MCF 10A (cell line): Measurements from ENCODE around the gene PMF1. TPM values are rescaled to one million over a fixed set of nuclear protein-coding genes. Genes with fewer than 3 reads are reported as not detected.

Experiments used
- BruUV-seq: library from RNA; stranded (reverse); fragments of 400-500 nt; replicated peaks from 2 replicates; lab custom pipeline; 2021; lab: Mats Ljungman, UMichigan
- CTCF ChIA-PET: fragments of 300-600 bp; sonication (Branson Sonifier 250); formaldehyde crosslinking; extraction: SDS; loops from one replicate; lab custom pipeline; 2021; ENCODE audit warnings: antibody characterized with exemption, inconsistent platforms; lab: Yijun Ruan, JAX
- POLR2A ChIA-PET: fragments of 300-600, 350-650 bp; sonication (Branson Sonifier 250); formaldehyde crosslinking; extraction: SDS; loops from one replicate; lab custom pipeline; 2020; ENCODE audit warnings: antibody characterized with exemption, inconsistent platforms; lab: Yijun Ruan, JAX
- DNase-seq: peaks from one replicate; pipeline ENCODE4 v3.0.0-alpha.2; 2018; ENCODE audit not compliant: unreplicated experiment
- H3K27ac Mint-ChIP-seq: one replicate; pipeline ENCODE4 v1.8.0; 2022; ENCODE audit warnings: mild to moderate bottlenecking, low read depth, mixed read lengths; ENCODE audit not compliant: unreplicated experiment
- H3K27me3 Mint-ChIP-seq: one replicate; pipeline ENCODE4 v1.8.0; 2022; ENCODE audit warnings: mixed read lengths; ENCODE audit not compliant: insufficient read depth, unreplicated experiment
- H3K36me3 Mint-ChIP-seq: one replicate; pipeline ENCODE4 v1.8.0; 2022; ENCODE audit warnings: mild to moderate bottlenecking, moderate library complexity, mixed read lengths; ENCODE audit not compliant: insufficient read depth, unreplicated experiment
- H3K4me1 Mint-ChIP-seq: one replicate; pipeline ENCODE4 v1.8.0; 2022; ENCODE audit warnings: mixed read lengths; ENCODE audit not compliant: insufficient read depth, unreplicated experiment
- H3K4me3 Mint-ChIP-seq: one replicate; pipeline ENCODE4 v1.8.0; 2022; ENCODE audit warnings: mild to moderate bottlenecking, moderate library complexity, mixed read lengths; ENCODE audit not compliant: unreplicated experiment
- H3K9me3 Mint-ChIP-seq: one replicate; pipeline ENCODE4 v1.8.0; 2022; ENCODE audit warnings: mixed read lengths; ENCODE audit not compliant: unreplicated experiment
- intact Hi-C: fragments of 100-400 bp; cut with micrococcal nuclease; formaldehyde crosslinking; loops from 2 replicates; pipeline ENCODE4 v1.14.1; 2022
- total RNA-seq: library from RNA; stranded (reverse); gene quantifications from 2 replicates; pipeline ENCODE4 v1.2.3, GENCODE V29; 2022
- TF ChIP-seq, protein P1 (sequence below): fragments of 200-600 bp; IDR thresholded peaks from one replicate; pipeline ENCODE4 v1.8.0; 2022; ENCODE audit warnings: antibody characterized with exemption, mild to moderate bottlenecking; ENCODE audit not compliant: unreplicated experiment

PMF1 gene
- total RNA-seq, 1 experiment from 2014 or later, result 77.7 TPM

DNA sequence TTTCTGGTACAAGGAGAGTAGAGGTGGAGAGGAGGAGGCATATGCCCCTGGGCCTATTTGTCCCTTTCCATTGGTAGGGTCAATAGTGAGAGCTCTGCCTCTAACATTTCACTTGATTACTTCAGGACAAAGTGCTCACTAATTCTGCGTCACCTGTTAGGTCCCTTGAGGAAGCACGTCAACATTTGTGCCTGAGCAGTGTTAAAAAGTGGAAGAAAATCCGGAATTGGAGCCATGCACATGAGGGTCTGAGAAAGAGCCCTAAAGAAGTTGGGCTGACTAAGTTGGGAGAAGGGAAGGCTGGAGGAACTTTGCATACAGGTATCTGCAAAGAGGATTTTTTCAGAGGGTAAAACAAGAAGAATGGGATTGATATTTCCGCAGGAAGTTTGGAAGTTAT is 17.0 kb upstream of the PMF1 start:
- TF ChIP-seq, protein P1, sequence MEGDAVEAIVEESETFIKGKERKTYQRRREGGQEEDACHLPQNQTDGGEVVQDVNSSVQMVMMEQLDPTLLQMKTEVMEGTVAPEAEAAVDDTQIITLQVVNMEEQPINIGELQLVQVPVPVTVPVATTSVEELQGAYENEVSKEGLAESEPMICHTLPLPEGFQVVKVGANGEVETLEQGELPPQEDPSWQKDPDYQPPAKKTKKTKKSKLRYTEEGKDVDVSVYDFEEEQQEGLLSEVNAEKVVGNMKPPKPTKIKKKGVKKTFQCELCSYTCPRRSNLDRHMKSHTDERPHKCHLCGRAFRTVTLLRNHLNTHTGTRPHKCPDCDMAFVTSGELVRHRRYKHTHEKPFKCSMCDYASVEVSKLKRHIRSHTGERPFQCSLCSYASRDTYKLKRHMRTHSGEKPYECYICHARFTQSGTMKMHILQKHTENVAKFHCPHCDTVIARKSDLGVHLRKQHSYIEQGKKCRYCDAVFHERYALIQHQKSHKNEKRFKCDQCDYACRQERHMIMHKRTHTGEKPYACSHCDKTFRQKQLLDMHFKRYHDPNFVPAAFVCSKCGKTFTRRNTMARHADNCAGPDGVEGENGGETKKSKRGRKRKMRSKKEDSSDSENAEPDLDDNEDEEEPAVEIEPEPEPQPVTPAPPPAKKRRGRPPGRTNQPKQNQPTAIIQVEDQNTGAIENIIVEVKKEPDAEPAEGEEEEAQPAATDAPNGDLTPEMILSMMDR, result no peak
- no peak for DNase-seq
- no TSS peak for BruUV-seq
- Mint-ChIP-seq H3K27ac (no peak overlapping the region), H3K36me3 (peaks cover 13% of the 10 kb centered on the region), H3K27me3 (no peaks in the 10 kb centered on the region), H3K4me1 (peaks cover 16% of the 10 kb centered on the region), H3K4me3 (peak overlapping the region; percentile 23), H3K9me3 (no peaks in the 10 kb centered on the region)
- intact Hi-C loops, result no loop called here
- POLR2A ChIA-PET, result interaction anchor here (1.0 to 8.8 kb wide), 4 partner anchors 17 to 573 kb away, joined by 3 to 131 read pairs (median 16); partner anchors contain the start of genes PMF1, SMG5 and TMEM79
- CTCF ChIA-PET, result interaction anchor here (0.6 to 3.0 kb wide), 3 partner anchors 16 to 124 kb away, joined by 3 to 9 read pairs (median 4); partner anchors contain the start of gene PMF1

DNA sequence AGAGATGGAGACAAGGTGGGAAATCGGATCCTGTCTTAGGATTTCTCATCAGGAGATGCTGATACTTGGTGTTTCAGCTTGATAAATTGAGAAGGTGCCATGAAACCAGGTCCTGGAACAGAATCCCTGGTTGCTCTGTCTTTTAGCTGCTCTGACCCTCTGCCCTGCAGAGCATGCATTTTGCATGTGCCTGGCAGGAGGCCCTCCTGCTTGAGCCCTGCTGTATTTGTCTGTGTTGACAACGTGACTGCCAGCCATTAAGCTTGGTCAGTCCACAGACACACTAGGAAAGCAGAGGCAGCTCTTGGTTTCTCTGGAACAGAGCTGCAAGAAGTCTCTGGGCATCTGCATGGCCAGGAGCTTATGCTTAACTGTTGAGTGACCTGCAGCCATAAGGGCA is 16.4 kb upstream of the PMF1 start:
- no TSS peak for BruUV-seq
- no peak overlapping the region for H3K27ac Mint-ChIP-seq

DNA sequence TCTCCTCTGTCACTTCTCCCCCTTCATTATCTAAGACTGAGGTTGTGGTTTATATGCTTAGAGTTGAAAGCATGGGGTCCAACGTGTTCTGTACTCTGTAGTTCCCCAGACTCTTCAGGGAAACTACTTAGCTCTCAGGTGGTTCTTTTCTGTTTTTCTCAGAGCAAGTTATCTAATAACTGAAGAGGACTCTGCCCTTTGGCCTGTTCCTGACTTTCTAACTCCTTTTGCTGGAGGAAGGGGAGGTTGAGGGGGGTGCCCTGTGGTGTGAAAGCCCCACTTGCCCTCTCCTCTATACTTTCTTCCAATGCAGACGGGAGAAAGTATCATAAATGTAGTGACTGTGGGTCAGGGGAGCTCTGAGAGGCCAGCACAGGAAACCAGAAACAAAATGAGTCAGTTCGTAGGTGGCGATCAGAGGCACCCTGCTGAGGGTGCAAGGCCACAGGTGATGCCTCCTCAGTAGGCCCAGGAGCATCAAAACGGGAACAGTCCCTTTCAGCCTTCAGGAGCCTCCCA is 13.9 kb upstream of the PMF1 start:
- ChIA-PET CTCF (interaction anchor here (0.8 to 1.2 kb wide), 5 partner anchors 15 to 92 kb away, joined by 3 to 7 read pairs (median 5); no protein-coding TSS in a partner anchor), POLR2A (interaction anchor here (0.6 to 1.7 kb wide), 2 partner anchors 14 to 59 kb away, joined by 3 to 7 read pairs; partner anchors contain the start of gene PMF1)
- no TSS peak for BruUV-seq
- Mint-ChIP-seq H3K9me3 (no peaks in the 10 kb centered on the region), H3K27me3 (no peaks in the 10 kb centered on the region), H3K36me3 (peaks cover 9% of the 10 kb centered on the region), H3K27ac (no peak overlapping the region), H3K4me1 (peaks cover 7% of the 10 kb centered on the region), H3K4me3 (no peak overlapping the region)
- DNase-seq, result no peak
- TF ChIP-seq, protein P1, result no peak
- intact Hi-C loops, result no loop called here

More for the DNA sequence above, 16.4 kb upstream of the PMF1 start:
- intact Hi-C loops, result no loop called here
- Mint-ChIP-seq H3K27me3 (no peaks in the 10 kb centered on the region), H3K36me3 (peaks cover 13% of the 10 kb centered on the region), H3K4me3 (no peak overlapping the region), H3K9me3 (no peaks in the 10 kb centered on the region), H3K4me1 (peaks cover 16% of the 10 kb centered on the region)
- ChIA-PET CTCF (interaction anchor here (0.7 to 3.0 kb wide), 5 partner anchors 15 to 123 kb away, joined by 3 to 9 read pairs (median 4); partner anchors contain the start of gene PMF1), POLR2A (interaction anchor here (0.6 to 8.8 kb wide), 3 partner anchors 17 to 572 kb away, joined by 3 to 131 read pairs (median 5); partner anchors contain the start of gene PMF1)
- TF ChIP-seq, protein P1, result no peak
- no peak for DNase-seq

DNA sequence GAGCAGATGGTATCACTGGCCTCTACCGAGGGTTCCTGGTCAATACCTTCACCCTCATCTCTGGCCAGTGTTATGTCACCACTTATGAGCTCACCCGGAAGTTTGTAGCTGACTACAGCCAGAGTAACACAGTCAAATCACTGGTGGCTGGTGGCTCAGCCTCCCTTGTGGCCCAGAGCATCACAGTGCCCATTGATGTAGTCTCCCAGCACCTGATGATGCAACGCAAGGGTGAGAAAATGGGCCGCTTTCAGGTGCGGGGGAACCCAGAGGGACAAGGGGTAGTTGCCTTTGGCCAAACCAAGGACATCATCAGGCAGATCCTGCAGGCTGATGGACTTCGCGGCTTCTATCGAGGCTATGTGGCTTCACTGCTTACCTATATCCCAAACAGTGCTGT is 12.8 kb upstream of the PMF1 start:
- intact Hi-C loops, result no loop called here
- Mint-ChIP-seq H3K27me3 (no peaks in the 10 kb centered on the region), H3K4me3 (no peak overlapping the region), H3K27ac (no peak overlapping the region), H3K36me3 (peaks cover 6% of the 10 kb centered on the region), H3K9me3 (no peaks in the 10 kb centered on the region), H3K4me1 (peaks cover 7% of the 10 kb centered on the region)
- DNase-seq, result no peak
- ChIA-PET POLR2A (interaction anchor here (5.3 kb wide), 1 partner anchor 12 kb away, joined by 30 read pairs; the partner anchor contains the start of gene PMF1), CTCF (no interaction called here)
- TF ChIP-seq, protein P1, result no peak
- no TSS peak for BruUV-seq
